ENCODE results near the gene PMPCA. TPM values are rescaled to one million over a fixed set of nuclear protein-coding genes. Genes with fewer than 3 reads are reported as not detected.

PMPCA gene
- total and polyA plus RNA-seq, 2 of the 8 experiments (the other 6 are each of a cell fraction or from before 2014, with no cell fraction given) = 60.0 to 88.2 TPM

GRCh38 chr9:136381311-136381710 is 29.1 kb upstream of the PMPCA start:
- Histone ChIP-seq H3K36me3 (ENCODE audit: control insufficient read depth in 2 of 4, insufficient read depth in 4 of 4, low read length in 3 of 4) (peaks cover 6 to 66% (median 34%) of the 10 kb centered on the region in 4 experiments; a peak in 7 of 8 replicates), H3K4me3 (ENCODE audit: extremely low read depth in 1 of 4, insufficient read depth in 2 of 4, low read depth in 3 of 4, low read length in 4 of 4) (no peak overlapping the region), H4K91ac (replicated peaks; ENCODE audit: insufficient read length, low read length) (no peak overlapping the region), H3K23me2 (ENCODE audit: low read depth, low read length) (no peaks in the 10 kb centered on the region), H3K9ac (replicated peaks in 1 of 4; ENCODE audit: extremely low read depth in 1 of 4, low read depth in 3 of 4, low read length in 3 of 4) (no peak overlapping the region), H3K18ac (ENCODE audit: extremely low read depth, low read length) (no peak overlapping the region), H4K5ac (ENCODE audit: insufficient read length, low read depth, low read length) (no peak overlapping the region), H3K79me2 (ENCODE audit: control insufficient read depth in 1 of 2, insufficient read depth in 2 of 2, low read length in 2 of 2) (no peaks in the 10 kb centered on the region), H2AFZ (ENCODE audit: low read length) (no peak overlapping the region), H4K8ac (ENCODE audit: extremely low read depth, insufficient read depth, low read length) (no peak overlapping the region), H3K9me3 (ENCODE audit: insufficient read depth in 2 of 2, low read depth in 1 of 2, low read length in 1 of 2) (no peaks in the 10 kb centered on the region), H3K4ac (replicated peaks; ENCODE audit: insufficient read length, low read depth, low read length) (no peak overlapping the region), H2BK15ac (ENCODE audit: low read length) (no peak overlapping the region), H3K4me1 (replicated peaks in 1 of 4; ENCODE audit: control insufficient read depth in 3 of 4, insufficient read depth in 4 of 4, low read length in 3 of 4) (no peaks in the 10 kb centered on the region), H3K27me3 (replicated peaks in 1 of 4; ENCODE audit: control insufficient read depth in 3 of 4, extremely low read depth in 1 of 4, insufficient read depth in 3 of 4, low read length in 3 of 4) (no peaks in the 10 kb centered on the region), H3K27ac (ENCODE audit: low read depth, low read length) (no peak overlapping the region), H3K56ac (replicated peaks; ENCODE audit: insufficient read length, low read depth, low read length) (no peak overlapping the region), H3K23ac (ENCODE audit: insufficient read length) (no peak overlapping the region), H2BK120ac (replicated peaks; ENCODE audit: low read depth, low read length) (no peak overlapping the region), H3K79me1 (ENCODE audit: low read depth, low read length) (no peaks in the 10 kb centered on the region; the same call in 1 of the 2 replicates), H2BK5ac (ENCODE audit: low read depth, low read length) (no peak overlapping the region), H2AK5ac (ENCODE audit: low read depth, low read length) (no peak overlapping the region), H2BK12ac (ENCODE audit: low read depth, low read length) (no peak overlapping the region), H3K14ac (ENCODE audit: insufficient read length) (no peak overlapping the region), H2BK20ac (ENCODE audit: low read length) (no peak overlapping the region), H4K20me1 (replicated peaks in 1 of 2; ENCODE audit: control insufficient read depth in 1 of 2, insufficient read depth in 2 of 2, low read length in 2 of 2) (peaks cover 2 to 12% of the 10 kb centered on the region in 2 experiments), H3K4me2 (ENCODE audit: insufficient read depth in 1 of 2, low read depth in 2 of 2, low read length in 2 of 2) (no peak overlapping the region)
- WGBS, 2 experiments (ENCODE audit: extremely low coverage in 1 of 2, insufficient coverage in 1 of 2, insufficient read length in 1 of 2, insufficient replicate concordance in 2 of 2, low coverage in 1 of 2, low lambda C conversion rate in 2 of 2, missing lambda C conversion rate in 1 of 2) = 93% methylated on average over 7 of the region's 9 CpGs; no CpG with 5 or more reads in 1 of the 2 experiments
- no peak for FAIRE-seq
- no peak for DNase-seq (ENCODE audit: low read depth in 1 of 2, low spot score in 2 of 2)
- ChIA-PET POLR2A (ENCODE audit: partially characterized antibody) (interaction anchor here (1.0 to 14.0 kb wide), 11 partner anchors 8 to 58 kb away, joined by 3 to 139 read pairs (median 5); partner anchors contain the start of genes CARD9, DNLZ, INPP5E and SNAPC4), CTCF (ENCODE audit: partially characterized antibody) (interaction anchor here (1.0 to 2.4 kb wide), 5 partner anchors 8 to 69 kb away, joined by 3 to 10 read pairs (median 3); partner anchors contain the start of gene DNLZ)
- no peak for TF ChIP-seq BCL11A (IDR thresholded peaks at IDR 0.05; ENCODE audit: low read depth in 2 of 2, low read length in 2 of 2)
- no peak for TF ChIP-seq POLR2AphosphoS5 (IDR thresholded peaks at IDR 0.05; ENCODE audit: low read depth, low read length)
- no peak for TF ChIP-seq BRCA1 (IDR thresholded peaks at IDR 0.05; ENCODE audit: low read depth, low read length)
- no peak for TF ChIP-seq RBBP5 (IDR thresholded peaks at IDR 0.05; ENCODE audit: borderline replicate concordance, low read depth, low read length)
- no peak for TF ChIP-seq ASH2L (IDR thresholded peaks at IDR 0.05; ENCODE audit: low read length)
- no peak for TF ChIP-seq SP1 (IDR thresholded peaks at IDR 0.05; ENCODE audit: low read depth, low read length)
- no peak for TF ChIP-seq RXRA (IDR thresholded peaks at IDR 0.05; ENCODE audit: insufficient read depth, low read depth, low read length)
- no peak for TF ChIP-seq SP2 (IDR thresholded peaks at IDR 0.05; ENCODE audit: low read length)
- no peak for TF ChIP-seq POU5F1 (IDR thresholded peaks at IDR 0.05; ENCODE audit: low read depth, low read length)
- TF ChIP-seq ZNF274 (IDR thresholded peaks at IDR 0.05; ENCODE audit: borderline replicate concordance, extremely low read depth, low read length) = no peak
- no peak for TF ChIP-seq GTF2F1 (IDR thresholded peaks at IDR 0.05; ENCODE audit: borderline replicate concordance, low read depth, low read length)
- TF ChIP-seq JUN (IDR thresholded peaks at IDR 0.05; ENCODE audit: low read depth, low read length) = no peak
- no peak for TF ChIP-seq CHD2 (IDR thresholded peaks at IDR 0.05; ENCODE audit: low read length)
- TF ChIP-seq BACH1 (IDR thresholded peaks at IDR 0.05; ENCODE audit: low read length) = no peak
- TF ChIP-seq KDM1A (IDR thresholded peaks at IDR 0.05; ENCODE audit: borderline replicate concordance, low read length) = no peak
- TF ChIP-seq KDM5A (IDR thresholded peaks at IDR 0.05; ENCODE audit: low read length) = no peak

All from H1 (cell line).